Liver (tissue), 9 donors: ENCODE measurements around the gene SPTBN4. TPM values are rescaled to one million over a fixed set of nuclear protein-coding genes. Genes with fewer than 3 reads are reported as not detected.

Experiments
- DNase-seq: peaks from one replicate; pipeline ENCODE4 v3.0.0-alpha.2; 2017; ENCODE audit warnings: low spot score
- H3K27ac ChIP-seq, 2 donors: one replicate each; pipeline ENCODE4 v1.7.0; 2013; ENCODE audit warnings: inconsistent platforms in 2 of 2, low read length in 2 of 2, control low read depth in 1 of 2, low read depth in 1 of 2, mild to moderate bottlenecking in 1 of 2
- H3K27me3 ChIP-seq, 4 donors: one replicate each; pipeline versions ENCODE4 v1.6.1 to v1.7.0; 2013; ENCODE audit warnings: low read length in 3 of 4, inconsistent platforms in 1 of 4, mild to moderate bottlenecking in 1 of 4, moderate library complexity in 1 of 4; ENCODE audit not compliant: control insufficient read depth in 4 of 4, insufficient read depth in 4 of 4
- H3K36me3 ChIP-seq, 4 donors: one replicate each; pipeline versions ENCODE4 v1.6.1 to v1.7.0; 2013; ENCODE audit warnings: low read length in 3 of 4, mild to moderate bottlenecking in 3 of 4, low read depth in 1 of 4, moderate library complexity in 1 of 4; ENCODE audit not compliant: control insufficient read depth in 4 of 4, insufficient read depth in 3 of 4
- H3K4me1 ChIP-seq, 4 donors: one replicate each; pipeline versions ENCODE4 v1.6.1 to v1.7.0; 2013; ENCODE audit warnings: low read length in 3 of 4, mild to moderate bottlenecking in 3 of 4, moderate library complexity in 1 of 4; ENCODE audit not compliant: control insufficient read depth in 4 of 4, insufficient read depth in 4 of 4
- H3K4me3 ChIP-seq, 3 donors: one replicate each; pipeline versions ENCODE4 v1.6.1 to v1.7.0; 2013; ENCODE audit warnings: low read length in 3 of 3, control low read depth in 1 of 3, low read depth in 1 of 3, mild to moderate bottlenecking in 1 of 3
- H3K9ac ChIP-seq, 2 donors: one replicate each; pipeline ENCODE4 v1.7.0; 2013; ENCODE audit warnings: low read length in 2 of 2, mild to moderate bottlenecking in 2 of 2, moderate library complexity in 2 of 2, control low read depth in 1 of 2, low read depth in 1 of 2
- H3K9me3 ChIP-seq, 4 donors: one replicate each; pipeline versions ENCODE4 v1.6.1 to v1.7.0; 2013; ENCODE audit warnings: low read length in 3 of 4; ENCODE audit not compliant: control insufficient read depth in 4 of 4
- ATF3 ChIP-seq: IDR thresholded peaks from 2 replicates; pipeline ENCODE4 v1.6.1; 2016; ENCODE audit warnings: antibody characterized with exemption
- EGR1 ChIP-seq, 2 donors: IDR thresholded peaks; 2 replicates each; pipeline ENCODE4 v1.6.1; 2016 to 2018; ENCODE audit warnings: antibody characterized with exemption in 2 of 2, low read depth in 2 of 2
- FOXA1 ChIP-seq: IDR thresholded peaks from 2 replicates; pipeline ENCODE4 v1.6.1; 2016; ENCODE audit warnings: antibody characterized with exemption
- FOXA2 ChIP-seq: IDR thresholded peaks from 2 replicates; pipeline ENCODE4 v1.6.1; 2016; ENCODE audit warnings: antibody characterized with exemption
- GABPA ChIP-seq, 2 donors: IDR thresholded peaks in 1 of 2; conservative IDR thresholded peaks in 1 of 2; 2 replicates each; pipeline ENCODE4 v1.6.1; 2016; ENCODE audit warnings: antibody characterized with exemption in 2 of 2, mild to moderate bottlenecking in 1 of 2, moderate library complexity in 1 of 2
- HNF4A ChIP-seq, 2 donors: conservative IDR thresholded peaks; 2 replicates each; pipeline ENCODE4 v1.6.1; 2016; ENCODE audit warnings: antibody characterized with exemption in 2 of 2, mild to moderate bottlenecking in 2 of 2
- HNF4G ChIP-seq: IDR thresholded peaks from 2 replicates; pipeline ENCODE4 v1.6.1; 2016; ENCODE audit warnings: antibody characterized with exemption
- JUND ChIP-seq, 2 donors: IDR thresholded peaks; 2 replicates each; pipeline ENCODE4 v1.6.1; 2016; ENCODE audit warnings: antibody characterized with exemption in 2 of 2
- NR2F2 ChIP-seq: IDR thresholded peaks from 2 replicates; pipeline ENCODE4 v1.6.1; 2016; ENCODE audit warnings: antibody characterized with exemption
- RAD21 ChIP-seq, 2 donors: IDR thresholded peaks; 2 replicates each; pipeline ENCODE4 v1.6.1; 2016; ENCODE audit warnings: antibody characterized with exemption in 2 of 2, mild to moderate bottlenecking in 2 of 2
- RXRA ChIP-seq, 2 donors: IDR thresholded peaks; 2 replicates each; pipeline ENCODE4 v1.6.1; 2017 to 2018; ENCODE audit warnings: antibody characterized with exemption in 2 of 2, mild to moderate bottlenecking in 1 of 2
- SP1 ChIP-seq: IDR thresholded peaks from 2 replicates; pipeline ENCODE4 v1.6.1; 2018; ENCODE audit warnings: antibody characterized with exemption, mild to moderate bottlenecking
- TAF1 ChIP-seq: conservative IDR thresholded peaks from 2 replicates; pipeline ENCODE4 v1.6.1; 2016; ENCODE audit warnings: antibody characterized with exemption, mild to moderate bottlenecking
- YY1 ChIP-seq: IDR thresholded peaks from 2 replicates; pipeline ENCODE4 v1.6.1; 2016; ENCODE audit warnings: antibody characterized with exemption, mild to moderate bottlenecking
- WGBS: extraction: QIAGEN DNeasy Blood & Tissue Kit; methylation state at CpG from one replicate; pipeline ENCODE4 v1.1.7; 2013; 5-methylcytosine and 5-hydroxymethylcytosine counted together
- polyA plus RNA-seq, 2 donors: library from polyadenylated mRNA; stranded (reverse) in 1 of 2; unstranded in 1 of 2; fragments of 200-250 nt in 1 of 2; fragments of >200 nt in 1 of 2; fragmentation: Nextera tagmentation in 1 of 2; extraction: Ambion mirVana in 1 of 2; gene quantifications; one replicate each; pipeline versions ENCODE4 v1.2.1 to v1.2.3, GENCODE V29; 2013 to 2015
- total RNA-seq, 2 donors: library from RNA; depleted of rRNA; stranded (reverse); fragments of >200 nt; gene quantifications; one replicate each; pipeline ENCODE4 v1.2.3, GENCODE V29; 2014
- TF ChIP-seq, protein P1 (sequence below): fragments of 150-350 bp; IDR thresholded peaks from 2 replicates; pipeline ENCODE4 v1.5.1; 2017; ENCODE audit warnings: improper control_type of control experiment, low read depth, low read length; ENCODE audit not compliant: missing input control
- TF ChIP-seq, protein P2 (sequence below): IDR thresholded peaks from 2 replicates; pipeline ENCODE4 v1.6.1; 2016; ENCODE audit warnings: antibody characterized with exemption
- TF ChIP-seq, protein P3 (sequence below): IDR thresholded peaks from 2 replicates; pipeline ENCODE4 v1.6.1; 2016; ENCODE audit warnings: antibody characterized with exemption
- TF ChIP-seq, protein P4 (sequence below): IDR thresholded peaks from 2 replicates; pipeline ENCODE4 v1.6.1; 2016; ENCODE audit warnings: antibody characterized with exemption, mild to moderate bottlenecking
- donor health status: healthy.
- donor health status: healthy.
- donor health status: healthy.
- donor health status: healthy.
- donor health status: healthy.

SPTBN4 gene
- total and polyA plus RNA-seq, 4 donors = 0.13 to 1.1 (median 0.62) TPM

- 76% methylated on average over 9 of the region's 9 CpGs for WGBS
- H3K9ac ChIP-seq = no peak overlapping the region
- H3K4me3 ChIP-seq = no peak overlapping the region
- no peaks in the 10 kb centered on the region for H3K27me3 ChIP-seq
- TF ChIP-seq, protein P1, sequence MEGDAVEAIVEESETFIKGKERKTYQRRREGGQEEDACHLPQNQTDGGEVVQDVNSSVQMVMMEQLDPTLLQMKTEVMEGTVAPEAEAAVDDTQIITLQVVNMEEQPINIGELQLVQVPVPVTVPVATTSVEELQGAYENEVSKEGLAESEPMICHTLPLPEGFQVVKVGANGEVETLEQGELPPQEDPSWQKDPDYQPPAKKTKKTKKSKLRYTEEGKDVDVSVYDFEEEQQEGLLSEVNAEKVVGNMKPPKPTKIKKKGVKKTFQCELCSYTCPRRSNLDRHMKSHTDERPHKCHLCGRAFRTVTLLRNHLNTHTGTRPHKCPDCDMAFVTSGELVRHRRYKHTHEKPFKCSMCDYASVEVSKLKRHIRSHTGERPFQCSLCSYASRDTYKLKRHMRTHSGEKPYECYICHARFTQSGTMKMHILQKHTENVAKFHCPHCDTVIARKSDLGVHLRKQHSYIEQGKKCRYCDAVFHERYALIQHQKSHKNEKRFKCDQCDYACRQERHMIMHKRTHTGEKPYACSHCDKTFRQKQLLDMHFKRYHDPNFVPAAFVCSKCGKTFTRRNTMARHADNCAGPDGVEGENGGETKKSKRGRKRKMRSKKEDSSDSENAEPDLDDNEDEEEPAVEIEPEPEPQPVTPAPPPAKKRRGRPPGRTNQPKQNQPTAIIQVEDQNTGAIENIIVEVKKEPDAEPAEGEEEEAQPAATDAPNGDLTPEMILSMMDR = no peak
- TF ChIP-seq, protein P2, sequence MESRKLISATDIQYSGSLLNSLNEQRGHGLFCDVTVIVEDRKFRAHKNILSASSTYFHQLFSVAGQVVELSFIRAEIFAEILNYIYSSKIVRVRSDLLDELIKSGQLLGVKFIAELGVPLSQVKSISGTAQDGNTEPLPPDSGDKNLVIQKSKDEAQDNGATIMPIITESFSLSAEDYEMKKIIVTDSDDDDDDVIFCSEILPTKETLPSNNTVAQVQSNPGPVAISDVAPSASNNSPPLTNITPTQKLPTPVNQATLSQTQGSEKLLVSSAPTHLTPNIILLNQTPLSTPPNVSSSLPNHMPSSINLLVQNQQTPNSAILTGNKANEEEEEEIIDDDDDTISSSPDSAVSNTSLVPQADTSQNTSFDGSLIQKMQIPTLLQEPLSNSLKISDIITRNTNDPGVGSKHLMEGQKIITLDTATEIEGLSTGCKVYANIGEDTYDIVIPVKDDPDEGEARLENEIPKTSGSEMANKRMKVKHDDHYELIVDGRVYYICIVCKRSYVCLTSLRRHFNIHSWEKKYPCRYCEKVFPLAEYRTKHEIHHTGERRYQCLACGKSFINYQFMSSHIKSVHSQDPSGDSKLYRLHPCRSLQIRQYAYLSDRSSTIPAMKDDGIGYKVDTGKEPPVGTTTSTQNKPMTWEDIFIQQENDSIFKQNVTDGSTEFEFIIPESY = no peak
- TF ChIP-seq FOXA1 (no peak), YY1 (no peak), RAD21 (IDR thresholded peaks at IDR 0.05) (no peak), ATF3 (no peak), HNF4A (conservative IDR thresholded peaks at IDR 0.05) (no peak), RXRA (IDR thresholded peaks at IDR 0.05) (no peak), TAF1 (no peak), NR2F2 (no peak), GABPA (IDR thresholded peaks at IDR 0.05 in 1 of 2, conservative IDR thresholded peaks at IDR 0.05 in 1 of 2) (no peak), EGR1 (IDR thresholded peaks at IDR 0.05; ENCODE audit: low read depth in 2 of 2) (no peak), HNF4G (no peak), JUND (IDR thresholded peaks at IDR 0.05) (no peak), SP1 (no peak), FOXA2 (no peak)
- TF ChIP-seq, protein P3, sequence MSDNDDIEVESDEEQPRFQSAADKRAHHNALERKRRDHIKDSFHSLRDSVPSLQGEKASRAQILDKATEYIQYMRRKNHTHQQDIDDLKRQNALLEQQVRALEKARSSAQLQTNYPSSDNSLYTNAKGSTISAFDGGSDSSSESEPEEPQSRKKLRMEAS = no peak
- TF ChIP-seq, protein P4, sequence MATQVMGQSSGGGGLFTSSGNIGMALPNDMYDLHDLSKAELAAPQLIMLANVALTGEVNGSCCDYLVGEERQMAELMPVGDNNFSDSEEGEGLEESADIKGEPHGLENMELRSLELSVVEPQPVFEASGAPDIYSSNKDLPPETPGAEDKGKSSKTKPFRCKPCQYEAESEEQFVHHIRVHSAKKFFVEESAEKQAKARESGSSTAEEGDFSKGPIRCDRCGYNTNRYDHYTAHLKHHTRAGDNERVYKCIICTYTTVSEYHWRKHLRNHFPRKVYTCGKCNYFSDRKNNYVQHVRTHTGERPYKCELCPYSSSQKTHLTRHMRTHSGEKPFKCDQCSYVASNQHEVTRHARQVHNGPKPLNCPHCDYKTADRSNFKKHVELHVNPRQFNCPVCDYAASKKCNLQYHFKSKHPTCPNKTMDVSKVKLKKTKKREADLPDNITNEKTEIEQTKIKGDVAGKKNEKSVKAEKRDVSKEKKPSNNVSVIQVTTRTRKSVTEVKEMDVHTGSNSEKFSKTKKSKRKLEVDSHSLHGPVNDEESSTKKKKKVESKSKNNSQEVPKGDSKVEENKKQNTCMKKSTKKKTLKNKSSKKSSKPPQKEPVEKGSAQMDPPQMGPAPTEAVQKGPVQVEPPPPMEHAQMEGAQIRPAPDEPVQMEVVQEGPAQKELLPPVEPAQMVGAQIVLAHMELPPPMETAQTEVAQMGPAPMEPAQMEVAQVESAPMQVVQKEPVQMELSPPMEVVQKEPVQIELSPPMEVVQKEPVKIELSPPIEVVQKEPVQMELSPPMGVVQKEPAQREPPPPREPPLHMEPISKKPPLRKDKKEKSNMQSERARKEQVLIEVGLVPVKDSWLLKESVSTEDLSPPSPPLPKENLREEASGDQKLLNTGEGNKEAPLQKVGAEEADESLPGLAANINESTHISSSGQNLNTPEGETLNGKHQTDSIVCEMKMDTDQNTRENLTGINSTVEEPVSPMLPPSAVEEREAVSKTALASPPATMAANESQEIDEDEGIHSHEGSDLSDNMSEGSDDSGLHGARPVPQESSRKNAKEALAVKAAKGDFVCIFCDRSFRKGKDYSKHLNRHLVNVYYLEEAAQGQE = no peak
- no peaks in the 10 kb centered on the region for H3K4me1 ChIP-seq
- H3K27ac ChIP-seq = no peak overlapping the region
- no peaks in the 10 kb centered on the region for H3K36me3 ChIP-seq
- no peaks in the 10 kb centered on the region for H3K9me3 ChIP-seq
- no peak for DNase-seq
Measured at GRCh38 chr19:40506099-40506498, 39.3 kb downstream of the SPTBN4 start.
